Heart right ventricle (tissue), 16 donors: ENCODE results near the gene PCED1A. TPM values are rescaled to one million over a fixed set of nuclear protein-coding genes. Genes with fewer than 3 reads are reported as not detected.

ENCODE experiments used
- ATAC-seq, 8 donors: fragments of 200-7000 bp; cut with Tn5 transposase; one replicate each; pipeline ENCODE4 v1.9.1; 2020; ENCODE audit warnings: mild to moderate bottlenecking in 8 of 8, moderate library complexity in 8 of 8, moderate number of reproducible peaks in 1 of 8
- DNase-seq, 2 donors: peaks; one replicate each; pipeline ENCODE4 v3.0.0-alpha.2; 2020
- H3K27ac ChIP-seq, 10 donors: fragments of 200-600 bp; sonication (generic) in 2 of 10; one replicate each; pipeline versions ENCODE4 v1.5.0 to v1.8.0; 2020 to 2022; ENCODE audit warnings: mild to moderate bottlenecking in 3 of 10
- H3K27me3 ChIP-seq, 7 donors: fragments of 200-600 bp; one replicate each; pipeline ENCODE4 v1.8.0; 2021 to 2022; ENCODE audit warnings: mild to moderate bottlenecking in 2 of 7
- H3K36me3 ChIP-seq, 9 donors: fragments of 200-600 bp; sonication (generic) in 1 of 9; one replicate each; pipeline versions ENCODE4 v1.5.0 to v1.8.0; 2020 to 2022; ENCODE audit warnings: mild to moderate bottlenecking in 2 of 9
- H3K4me1 ChIP-seq, 9 donors: fragments of 200-600 bp; sonication (generic) in 1 of 9; one replicate each; pipeline versions ENCODE4 v1.5.0 to v1.8.0; 2020 to 2022; ENCODE audit warnings: mild to moderate bottlenecking in 4 of 9
- H3K4me3 ChIP-seq, 10 donors: fragments of 200-600 bp; sonication (generic) in 2 of 10; one replicate each; pipeline versions ENCODE4 v1.5.0 to v1.8.0; 2020 to 2022; ENCODE audit warnings: mild to moderate bottlenecking in 7 of 10, moderate library complexity in 2 of 10
- H3K9me3 ChIP-seq, 11 donors: fragments of 200-600 bp in 10 of 11; sonication (generic) in 2 of 11; one replicate each; pipeline versions ENCODE4 v1.5.0 to v1.8.0; 2013 to 2022; ENCODE audit warnings: mild to moderate bottlenecking in 2 of 11, control low read depth in 1 of 11, moderate library complexity in 1 of 11
- WGBS, 2 donors: extraction: QIAGEN DNeasy Blood & Tissue Kit; methylation state at CpG; one replicate each; pipeline ENCODE4 v1.1.7; 2013; ENCODE audit warnings: inconsistent platforms in 1 of 2; 5-methylcytosine and 5-hydroxymethylcytosine counted together
- intact Hi-C, 10 donors: fragments of 100-400 bp; cut with DNase I; formaldehyde crosslinking; loops; one replicate each; pipeline versions ENCODE4 v1.11.1 to v1.14.2; 2022
- polyA plus RNA-seq, 2 donors: library from polyadenylated mRNA; stranded (reverse); fragments of 200-250 nt; gene quantifications; one replicate each; pipeline ENCODE4 v1.2.3, GENCODE V29; 2013
- total RNA-seq, 10 donors: library from RNA; stranded (reverse); fragmentation: NEBNext Ultra II Directional in 3 of 10; extraction: Animal tissue kit (Norgen Biotek cat#: 25700) in 3 of 10; gene quantifications; one replicate each; pipeline versions ENCODE4 v1.2.1 to v1.2.4, GENCODE V29; 2021 to 2023
- TF ChIP-seq, protein P1 (sequence below), 9 donors: fragments of 200-600 bp; sonication (generic) in 2 of 9; IDR thresholded peaks; one replicate each; pipeline versions ENCODE4 v1.5.0 to v1.8.0; 2021 to 2022; ENCODE audit warnings: antibody characterized with exemption in 9 of 9, mild to moderate bottlenecking in 5 of 9, moderate library complexity in 1 of 9
- donor health status: Arrhythmogenic right ventricular cardiomyopathy.
- donor health status: ischemic (EF 13 %, LVEDD 7.1; RV severe dilation, severe dysfunction).
- donor health status: healthy with polysubstance abuse.
- donor health status: DM: no; HTN: yes; CAD: no.
- donor health status: DM: no; HTN: no; CAD: no.
- donor health status: ischemic (EF 25% LVEDD 6.9; RV normal size, moderate dysfunction).
- donor health status: ischemic (EF 25% LVEDD 5.7; RV mildly dilated, moderate dysfunction).
- donor health status: healthy.
- donor health status: DM: yes; HTN: yes; CAD: no.
- donor health status: Ischemic cardiomyopathy.
- donor health status: ischemic (EF 35%, LVEDD 5.7; RV mildly dilated, moderate dysfunction).
- donor health status: nonischemic (EF 11% LVEDD 7.7; RV severe dilation, severe dysfunction).
- donor health status: DM: yes; HTN: yes; CAD: no.
- donor health status: PGD.
- donor health status: ischemic (EF 29% LVEDD 5.4; RV normal size, mild dysfunction).
- donor health status: nonischemic (EF 23%, LVEDD 6.1; RV moderate dilation, normal function).

Gene PCED1A
- total and polyA plus RNA-seq, 12 donors: 4.5 to 36.9 (median 8.2) TPM

DNA sequence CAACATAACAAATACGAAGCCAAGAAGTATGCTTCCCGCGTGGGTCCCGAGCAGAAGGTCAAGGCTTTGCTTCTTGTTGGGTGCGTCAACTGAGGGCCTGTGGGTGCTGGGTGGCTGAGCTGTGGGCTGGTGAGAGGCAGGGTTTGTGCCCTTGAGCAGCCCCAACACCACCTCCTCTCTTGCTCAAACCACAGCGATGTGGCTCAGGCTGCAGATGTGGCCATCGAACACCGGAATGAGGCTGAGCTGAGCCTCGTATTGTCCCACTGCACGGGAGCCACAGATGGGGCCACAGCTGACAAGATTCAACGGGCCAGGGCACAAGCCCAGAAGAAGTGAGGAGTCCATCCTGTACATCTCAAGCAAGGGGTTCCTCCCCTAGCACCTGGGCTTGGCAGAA is 25.8 kb upstream of the PCED1A start:
- intact Hi-C loops: loop anchor here in 2 of 10 donors (10.0 kb wide), 2 partner anchors 129 to 149 kb away; no protein-coding TSS in a partner anchor
- TF ChIP-seq, protein P1, sequence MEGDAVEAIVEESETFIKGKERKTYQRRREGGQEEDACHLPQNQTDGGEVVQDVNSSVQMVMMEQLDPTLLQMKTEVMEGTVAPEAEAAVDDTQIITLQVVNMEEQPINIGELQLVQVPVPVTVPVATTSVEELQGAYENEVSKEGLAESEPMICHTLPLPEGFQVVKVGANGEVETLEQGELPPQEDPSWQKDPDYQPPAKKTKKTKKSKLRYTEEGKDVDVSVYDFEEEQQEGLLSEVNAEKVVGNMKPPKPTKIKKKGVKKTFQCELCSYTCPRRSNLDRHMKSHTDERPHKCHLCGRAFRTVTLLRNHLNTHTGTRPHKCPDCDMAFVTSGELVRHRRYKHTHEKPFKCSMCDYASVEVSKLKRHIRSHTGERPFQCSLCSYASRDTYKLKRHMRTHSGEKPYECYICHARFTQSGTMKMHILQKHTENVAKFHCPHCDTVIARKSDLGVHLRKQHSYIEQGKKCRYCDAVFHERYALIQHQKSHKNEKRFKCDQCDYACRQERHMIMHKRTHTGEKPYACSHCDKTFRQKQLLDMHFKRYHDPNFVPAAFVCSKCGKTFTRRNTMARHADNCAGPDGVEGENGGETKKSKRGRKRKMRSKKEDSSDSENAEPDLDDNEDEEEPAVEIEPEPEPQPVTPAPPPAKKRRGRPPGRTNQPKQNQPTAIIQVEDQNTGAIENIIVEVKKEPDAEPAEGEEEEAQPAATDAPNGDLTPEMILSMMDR (IDR thresholded peaks at IDR 0.05): no peak
- Histone ChIP-seq H3K27me3 (no peaks in the 10 kb centered on the region), H3K9me3 (no peaks in the 10 kb centered on the region), H3K36me3 (peaks cover 0 to 60% (median 23%) of the 10 kb centered on the region in 9 donors), H3K4me1 (peaks cover 0 to 30% (median 8%) of the 10 kb centered on the region in 9 donors), H3K4me3 (no peak overlapping the region), H3K27ac (no peak overlapping the region)
- DNase-seq: no peak
- WGBS, 2 donors: 96 to 98% methylated on average over 11 of the region's 11 CpGs
- no peak for ATAC-seq

DNA sequence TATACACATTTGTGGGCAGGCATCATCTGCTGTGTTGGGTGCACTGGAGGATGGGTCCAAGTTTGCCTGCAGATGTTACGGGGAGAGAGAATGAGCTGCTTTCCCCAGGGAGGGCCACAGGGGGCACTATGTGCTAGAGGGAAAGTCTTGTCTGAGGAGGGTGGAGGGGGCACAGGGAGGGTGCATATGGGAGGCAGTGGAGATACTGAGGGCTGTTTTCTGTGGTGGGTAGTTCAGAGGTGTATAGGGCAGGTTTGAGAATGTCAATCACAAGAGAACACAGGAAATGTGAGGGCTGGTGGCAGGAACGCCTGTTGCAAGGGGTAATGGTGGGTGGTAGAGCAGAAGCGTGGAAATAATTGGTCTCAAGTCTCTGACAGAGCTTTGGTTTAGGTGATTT is 25.2 kb upstream of the PCED1A start:
- TF ChIP-seq, protein P1 (IDR thresholded peaks at IDR 0.05): no peak
- H3K4me1 ChIP-seq: peaks cover 0 to 24% (median 2%) of the 10 kb centered on the region in 9 donors
- H3K27me3 ChIP-seq: no peaks in the 10 kb centered on the region
- DNase-seq: no peak
- peaks cover 0 to 66% (median 29%) of the 10 kb centered on the region in 9 donors for H3K36me3 ChIP-seq
- intact Hi-C loops: loop anchor here in 2 of 10 donors (10.0 kb wide), 2 partner anchors 129 to 149 kb away; no protein-coding TSS in a partner anchor
- no peaks in the 10 kb centered on the region for H3K9me3 ChIP-seq
- H3K27ac ChIP-seq: no peak overlapping the region
- WGBS, 2 donors: 97 to 98% methylated on average over 3 of the region's 3 CpGs
- H3K4me3 ChIP-seq: no peak overlapping the region
- ATAC-seq: no peak

GRCh38 chr20:2865101-2865500 is 24.6 kb upstream of the PCED1A start:
- Histone ChIP-seq H3K9me3 (no peaks in the 10 kb centered on the region), H3K4me1 (peaks cover 0 to 19% (median 0%) of the 10 kb centered on the region in 9 donors), H3K4me3 (no peak overlapping the region), H3K36me3 (peaks cover 0 to 71% (median 31%) of the 10 kb centered on the region in 9 donors), H3K27me3 (no peaks in the 10 kb centered on the region), H3K27ac (peak overlapping the region in 1 of 10 donors; percentile 36)
- TF ChIP-seq, protein P1 (IDR thresholded peaks at IDR 0.05): no peak
- intact Hi-C loops: loop anchor here in 2 of 10 donors (10.0 kb wide), 2 partner anchors 130 to 150 kb away; no protein-coding TSS in a partner anchor
- no peak for DNase-seq
- ATAC-seq: no peak
- WGBS, 2 donors: 95 to 99% methylated on average over 10 of the region's 10 CpGs

GRCh38 chr20:2864626-2865025 is 24.2 kb upstream of the PCED1A start:
- WGBS, 2 donors: 95 to 98% methylated on average over 12 of the region's 12 CpGs
- Histone ChIP-seq H3K27ac (no peak overlapping the region), H3K4me3 (no peak overlapping the region), H3K27me3 (no peaks in the 10 kb centered on the region), H3K36me3 (peaks cover 0 to 75% (median 31%) of the 10 kb centered on the region in 9 donors), H3K4me1 (peaks cover 0 to 15% (median 0%) of the 10 kb centered on the region in 9 donors), H3K9me3 (no peaks in the 10 kb centered on the region)
- ATAC-seq: no peak
- no peak for DNase-seq
- intact Hi-C loops: loop anchor here in 2 of 10 donors (10.0 kb wide), 2 partner anchors 130 to 150 kb away; no protein-coding TSS in a partner anchor
- TF ChIP-seq, protein P1 (IDR thresholded peaks at IDR 0.05): no peak
